GM19468 (cell line): ENCODE results near the gene ST8SIA2.
"Not testable (repeated sequence)": the region's sequence is repeated elsewhere in the genome, so short reads cannot be mapped to it uniquely, and the experiment has no call there.

ENCODE experiments used
- ATAC-seq: cut with Tn5 transposase; IDR thresholded peaks from one replicate; pipeline ENCODE4 v1.9.1; 2021; ENCODE audit warnings: mild to moderate bottlenecking, moderate library complexity, moderate number of reproducible peaks; ENCODE audit not compliant: unreplicated experiment; ENCODE audit errors: extremely low read depth

The ST8SIA2 gene

DNA sequence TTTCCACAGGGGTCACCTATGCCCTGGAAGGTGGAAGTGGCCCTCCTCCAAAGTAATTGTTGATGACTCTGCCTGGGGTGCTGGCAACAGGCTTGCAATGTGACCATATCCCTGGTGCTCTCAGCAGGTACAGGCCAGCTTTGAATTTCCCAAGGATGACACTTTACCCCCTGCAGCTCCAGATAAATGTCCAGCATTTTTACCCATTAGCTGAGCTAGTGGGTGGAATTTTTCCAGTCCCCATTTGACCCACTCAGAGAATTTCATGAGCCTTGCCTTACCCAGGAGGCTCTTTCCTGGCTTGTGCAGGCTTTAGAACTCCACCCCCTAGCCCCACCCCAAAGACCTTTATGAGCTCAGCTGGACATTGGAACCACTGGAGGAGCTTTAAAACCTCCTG is 77.6 kb downstream of the ST8SIA2 start:
- no peak for ATAC-seq

GRCh38 chr15:92473756-92474155 is 80.1 kb downstream of the ST8SIA2 start:
- no peak for ATAC-seq

- ATAC-seq: not testable (repeated sequence)
Measured at GRCh38 chr15:92479730-92480129, 86.0 kb downstream of the ST8SIA2 start.

- no peak for ATAC-seq
Measured at GRCh38 chr15:92480361-92480760, 86.7 kb downstream of the ST8SIA2 start.

DNA sequence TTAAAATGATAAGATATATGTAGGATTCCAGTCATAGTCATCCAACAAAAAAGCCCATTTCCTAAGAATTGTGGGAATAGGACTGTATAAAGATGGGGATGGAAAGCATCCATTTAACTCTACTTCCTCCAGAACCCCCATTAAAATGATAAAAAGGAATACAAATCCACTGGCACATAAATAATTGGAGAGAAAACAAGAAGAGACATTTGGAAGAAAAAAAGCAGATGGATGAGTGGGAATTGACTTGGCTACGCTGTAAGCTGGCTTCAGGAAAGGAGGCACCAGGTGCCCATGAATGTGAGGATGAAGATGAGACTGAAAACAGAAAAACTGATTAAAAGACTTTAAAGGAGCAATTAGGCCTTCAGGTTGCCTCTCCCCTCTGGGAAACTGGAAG is 91.8 kb downstream of the ST8SIA2 start:
- ATAC-seq: no peak

DNA sequence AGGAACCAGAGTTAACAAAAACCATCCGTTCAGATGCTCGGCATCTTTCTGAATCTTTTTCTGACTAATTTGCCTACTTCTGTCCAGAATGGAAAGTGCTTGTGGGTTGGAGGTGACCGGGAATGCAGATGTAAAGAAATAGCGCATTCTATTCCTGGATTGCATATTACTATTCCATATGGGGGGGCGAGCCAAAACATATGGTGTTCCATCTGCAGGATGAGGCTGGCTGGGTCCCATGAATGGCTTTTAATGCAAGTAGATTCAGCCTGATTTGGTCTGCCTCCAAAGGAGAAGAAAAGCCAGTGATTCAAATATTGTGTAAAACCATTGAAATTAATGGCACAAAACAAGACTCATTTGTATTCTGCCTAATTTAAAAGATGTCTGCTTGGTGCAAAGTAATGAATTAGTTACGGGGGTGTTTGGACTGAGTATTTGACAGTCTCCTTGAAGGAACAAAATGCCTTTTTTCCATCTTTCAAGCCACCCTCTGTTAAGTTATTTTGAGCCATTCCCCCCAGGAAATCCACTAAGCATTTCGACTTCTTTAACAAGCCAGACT is 99.0 kb downstream of the ST8SIA2 start:
- no peak for ATAC-seq

DNA sequence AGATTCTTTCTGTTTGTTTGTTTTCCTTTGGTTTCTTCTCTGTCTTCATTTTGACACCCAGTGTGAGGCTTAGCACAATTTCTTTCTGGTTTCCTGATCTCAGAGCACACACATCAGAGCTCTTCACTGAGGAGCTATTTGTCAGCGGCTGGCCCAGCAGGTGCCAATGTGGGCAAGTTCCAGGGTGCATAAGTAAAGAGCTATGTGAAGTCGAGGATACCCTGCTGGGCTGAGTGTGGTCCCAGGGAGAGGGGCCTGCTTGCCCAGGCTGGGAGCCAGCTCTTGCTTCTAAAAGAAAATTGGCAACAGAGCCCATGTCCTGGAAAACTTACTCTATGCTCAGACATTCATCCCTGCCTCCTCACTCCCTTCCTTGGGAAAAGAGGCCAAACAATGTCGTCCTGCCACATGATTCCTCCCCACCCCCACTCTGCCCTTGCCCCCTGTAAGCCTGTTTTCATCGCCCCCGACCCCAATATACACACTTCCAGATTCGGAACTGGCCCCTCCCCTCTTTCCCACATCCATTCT is 101.2 kb downstream of the ST8SIA2 start:
- ATAC-seq: no peak

DNA sequence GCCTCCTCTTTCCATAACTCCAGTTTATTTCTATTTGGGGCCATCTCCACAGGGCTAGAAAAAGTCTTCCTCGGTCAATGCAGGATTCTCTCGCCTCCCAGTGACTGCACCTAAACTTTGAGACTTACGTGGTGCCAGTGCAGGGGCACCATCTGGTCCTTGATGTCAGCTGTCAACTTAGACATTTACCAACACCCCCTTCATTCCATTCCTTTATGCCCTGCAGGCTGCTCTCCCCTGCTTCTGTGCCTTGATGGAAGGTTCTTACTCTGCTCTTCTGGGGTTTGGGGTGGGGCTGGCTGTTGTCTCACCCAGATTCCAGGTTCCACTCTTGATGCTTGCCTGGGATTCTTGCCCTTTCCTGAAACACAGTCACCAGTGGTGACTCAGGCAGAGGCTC is 101.8 kb downstream of the ST8SIA2 start:
- ATAC-seq: no peak

GRCh38 chr15:92499731-92500530 is 106.2 kb downstream of the ST8SIA2 start:
- ATAC-seq: no peak

DNA sequence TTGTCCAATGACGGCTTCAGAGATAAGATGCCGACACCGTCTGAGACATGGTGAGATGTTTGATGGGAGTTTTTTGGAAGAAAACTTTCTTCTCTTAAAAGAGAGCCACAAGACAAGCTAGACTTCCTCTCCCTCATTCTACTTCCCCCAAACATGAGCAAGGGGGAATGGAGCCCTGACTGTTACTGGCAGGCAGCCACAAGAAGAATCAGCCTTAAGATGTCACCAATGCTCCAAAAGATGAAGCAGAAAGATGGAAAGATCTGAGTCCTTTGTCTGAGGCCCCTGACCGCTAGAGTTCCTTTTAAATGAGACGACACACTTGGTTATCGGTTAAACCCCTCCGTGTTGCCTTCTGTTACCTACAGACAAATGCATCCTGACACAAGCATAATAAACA is 108.7 kb downstream of the ST8SIA2 start:
- no peak for ATAC-seq

- no peak for ATAC-seq
Measured at GRCh38 chr15:92502930-92503857, 109.5 kb downstream of the ST8SIA2 start.

DNA sequence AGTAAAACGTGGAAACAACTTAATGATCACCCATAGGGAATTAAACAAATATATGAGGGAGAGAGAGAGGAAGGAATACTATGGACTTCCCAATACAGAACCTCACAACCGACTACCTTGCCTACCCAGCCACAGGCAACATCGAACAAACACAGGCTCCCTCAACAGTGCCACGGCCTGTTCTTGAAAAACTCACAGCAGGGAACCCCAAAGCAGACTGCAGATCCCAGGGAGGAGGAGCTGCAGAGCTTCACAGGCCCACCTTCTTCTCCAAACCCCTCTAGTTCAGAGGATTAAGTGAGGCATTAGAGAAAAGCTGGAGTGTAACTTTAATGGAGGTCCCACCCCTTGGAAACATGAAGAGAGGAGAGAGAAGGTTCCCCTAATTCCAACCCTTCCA is 110.2 kb downstream of the ST8SIA2 start:
- no peak for ATAC-seq

GRCh38 chr15:92505611-92506010 is 111.9 kb downstream of the ST8SIA2 start:
- no peak for ATAC-seq

- ATAC-seq: no peak
Measured at GRCh38 chr15:92506506-92506905, 112.8 kb downstream of the ST8SIA2 start.

- ATAC-seq: no peak
Measured at GRCh38 chr15:92510163-92510882, 116.6 kb downstream of the ST8SIA2 start.
